Endothelial cell of umbilical vein (primary cell): ENCODE measurements around the gene CAMSAP1. TPM values are rescaled to one million over a fixed set of nuclear protein-coding genes. Genes with fewer than 3 reads are reported as not detected.

ENCODE experiments used
- BruUV-seq: library from RNA; stranded (reverse); fragments of 400-500 nt; replicated peaks from 2 replicates; lab custom pipeline; 2021; lab: Mats Ljungman, UMichigan
- CTCF ChIA-PET: fragments of 300-600, 350-600 bp; sonication (Branson Sonifier 250); formaldehyde crosslinking; loops from one replicate; lab custom pipeline; 2021; ENCODE audit warnings: antibody characterized with exemption, inconsistent platforms; lab: Charles Lee
- POLR2A ChIA-PET: fragments of 300-600, 350-600 bp; sonication (Branson Sonifier 250); formaldehyde crosslinking; loops from one replicate; lab custom pipeline; 2021; ENCODE audit warnings: antibody characterized with exemption, inconsistent platforms; lab: Charles Lee
- DNase-seq: peaks from one replicate; pipeline ENCODE4 v3.0.0-alpha.2; 2011; ENCODE audit warnings: low read depth, low spot score
- FAIRE-seq: peaks from 2 replicates; lab custom pipeline; 2011; peaks lifted over from hg19 to GRCh38; lab: Jason Lieb, UNC
- H2AFZ ChIP-seq: 2 replicates; pipeline ENCODE4 v1.6.0; 2012; ENCODE audit warnings: low read depth, low read length, control low read depth, inconsistent platforms
- H3K27ac ChIP-seq: 2 replicates; pipeline ENCODE4 v1.5.1; 2011; ENCODE audit warnings: low read depth, mild to moderate bottlenecking, control low read depth, low read length, moderate library complexity; ENCODE audit not compliant: insufficient read depth
- H3K27me3 ChIP-seq, 2 experiments: 2 replicates each; pipeline versions ENCODE4 v1.6.0 to v1.6.1; 2011; ENCODE audit warnings: low read length in 2 of 2, mixed read lengths in 1 of 2; ENCODE audit not compliant: control insufficient read depth in 2 of 2, insufficient read depth in 2 of 2
- H3K36me3 ChIP-seq, 2 experiments: 2 replicates in 1 of 2; 3 replicates in 1 of 2; pipeline ENCODE4 v1.5.1; 2011; ENCODE audit warnings: low read length in 2 of 2, mild to moderate bottlenecking in 1 of 2, moderate library complexity in 1 of 2; ENCODE audit not compliant: control insufficient read depth in 2 of 2, insufficient read depth in 2 of 2; ENCODE audit errors: extremely low read depth in 1 of 2
- H3K4me1 ChIP-seq: 3 replicates; pipeline ENCODE4 v1.5.1; 2011; ENCODE audit warnings: mild to moderate bottlenecking, low read length; ENCODE audit not compliant: control insufficient read depth, insufficient read depth; ENCODE audit errors: extremely low read depth
- H3K4me2 ChIP-seq: 2 replicates; pipeline ENCODE4 v1.6.1; 2011; ENCODE audit warnings: low read length, control low read depth, mixed read lengths; ENCODE audit not compliant: insufficient read depth
- H3K4me3 ChIP-seq, 3 experiments: fragments of 200-600 bp in 1 of 3; sonication (generic), shearing (Covaris generic) in 1 of 3; replicated peaks in 1 of 3; 2 replicates each; pipeline ENCODE4 v1.5.1; 2011 to 2016; ENCODE audit warnings: control low read depth in 3 of 3, low read length in 3 of 3, mild to moderate bottlenecking in 2 of 3, inconsistent platforms in 1 of 3, low read depth in 1 of 3, moderate library complexity in 1 of 3; ENCODE audit not compliant: insufficient read depth in 1 of 3
- H3K79me2 ChIP-seq: 2 replicates; pipeline ENCODE4 v1.6.0; 2012; ENCODE audit warnings: low read length, inconsistent platforms; ENCODE audit not compliant: control insufficient read depth, insufficient read depth
- H3K9ac ChIP-seq: replicated peaks from 2 replicates; pipeline ENCODE3; 2011; ENCODE audit warnings: low read length, control low read depth; ENCODE audit not compliant: insufficient read depth; ENCODE audit errors: extremely low read depth
- H3K9me1 ChIP-seq: replicated peaks from 3 replicates; pipeline ENCODE4 v1.6.0; 2011; ENCODE audit warnings: mild to moderate bottlenecking, low read length; ENCODE audit not compliant: control insufficient read depth, insufficient read depth; ENCODE audit errors: extremely low read depth
- H3K9me3 ChIP-seq: replicated peaks from 2 replicates; pipeline ENCODE4 v1.5.1; 2012; ENCODE audit warnings: low read length, inconsistent platforms; ENCODE audit not compliant: control insufficient read depth, insufficient read depth
- H4K20me1 ChIP-seq: replicated peaks from 2 replicates; pipeline ENCODE3; 2011; ENCODE audit warnings: mild to moderate bottlenecking, low read length; ENCODE audit not compliant: control insufficient read depth, insufficient read depth; ENCODE audit errors: extremely low read depth
- EZH2 ChIP-seq: IDR thresholded peaks from 2 replicates; pipeline ENCODE4 v1.6.1; 2012; ENCODE audit warnings: borderline replicate concordance, low read depth, mild to moderate bottlenecking, moderate library complexity, low read length, inconsistent platforms; ENCODE audit not compliant: severe bottlenecking
- FOS ChIP-seq: IDR thresholded peaks from 2 replicates; pipeline ENCODE4 v1.6.1; 2011; ENCODE audit warnings: mild to moderate bottlenecking, low read length, moderate library complexity, borderline replicate concordance; ENCODE audit not compliant: insufficient read depth
- GATA2 ChIP-seq: IDR thresholded peaks from 2 replicates; pipeline ENCODE4 v1.7.0; 2011; ENCODE audit warnings: low read depth, mild to moderate bottlenecking, moderate library complexity, mixed read lengths, low read length; ENCODE audit not compliant: insufficient read length, insufficient read depth
- JUN ChIP-seq: IDR thresholded peaks from 2 replicates; pipeline ENCODE4 v1.6.1; 2011; ENCODE audit warnings: borderline replicate concordance, low read depth; ENCODE audit not compliant: insufficient read length, insufficient read depth
- MYC ChIP-seq: IDR thresholded peaks from one replicate; pipeline ENCODE4 v1.6.1; 2011; ENCODE audit warnings: mild to moderate bottlenecking, low read depth, low read length
- POLR2A ChIP-seq: IDR thresholded peaks from 2 replicates; pipeline ENCODE4 v1.6.1; 2012; ENCODE audit warnings: low read depth, mild to moderate bottlenecking, control low read depth, low read length
- POLR2AphosphoS5 ChIP-seq: IDR thresholded peaks from 2 replicates; pipeline ENCODE4 v1.6.1; 2012; ENCODE audit warnings: low read depth, mild to moderate bottlenecking, control low read depth, low read length, moderate library complexity; ENCODE audit not compliant: insufficient read depth
- dilution Hi-C: fragments of 300-500 bp; cut with MboI; formaldehyde crosslinking; loops from one replicate; pipeline ENCODE4 v1.15.0; 2019; ENCODE audit warnings: low sequenced_read_pairs; ENCODE audit not compliant: extremely low pct_ligation_motif_present
- intact Hi-C: fragments of 100-400 bp; cut with micrococcal nuclease; formaldehyde crosslinking; loops from one replicate; pipeline ENCODE4 v1.10.0; 2022
- polyA plus RNA-seq, 4 experiments: library from polyadenylated mRNA; depleted of rRNA in 3 of 4; stranded (reverse) in 3 of 4; unstranded in 1 of 4; fragments of >200 nt; gene quantifications; 2 replicates each; pipeline versions ENCODE4 v1.2.1 to v1.2.3, GENCODE V29; 2011 to 2012; ENCODE audit warnings: missing spikeins in 1 of 4
- total RNA-seq: library from RNA; stranded (reverse); gene quantifications from 2 replicates; pipeline ENCODE4 v1.2.3, GENCODE V29; 2021
- TF ChIP-seq, protein P1 (sequence below): IDR thresholded peaks from 2 replicates; pipeline ENCODE4 v1.6.1; 2011; ENCODE audit not compliant: insufficient read depth, insufficient read length
- TF ChIP-seq, protein P2 (sequence below), 2 donors: IDR thresholded peaks; 1 replicate in 1 of 2; 2 replicates in 1 of 2; pipeline ENCODE4 v1.5.1; 2011; ENCODE audit warnings: low read length in 2 of 2, mild to moderate bottlenecking in 2 of 2, moderate library complexity in 2 of 2, control low read depth in 1 of 2, inconsistent platforms in 1 of 2, low read depth in 1 of 2; ENCODE audit not compliant: insufficient read depth in 1 of 2; ENCODE audit errors: extremely low read depth in 1 of 2

Gene CAMSAP1
- total and polyA plus RNA-seq, 2 donors (not counting 3 experiments of a cell fraction or from before 2014, with no cell fraction given): 8.1 to 25.5 TPM

DNA sequence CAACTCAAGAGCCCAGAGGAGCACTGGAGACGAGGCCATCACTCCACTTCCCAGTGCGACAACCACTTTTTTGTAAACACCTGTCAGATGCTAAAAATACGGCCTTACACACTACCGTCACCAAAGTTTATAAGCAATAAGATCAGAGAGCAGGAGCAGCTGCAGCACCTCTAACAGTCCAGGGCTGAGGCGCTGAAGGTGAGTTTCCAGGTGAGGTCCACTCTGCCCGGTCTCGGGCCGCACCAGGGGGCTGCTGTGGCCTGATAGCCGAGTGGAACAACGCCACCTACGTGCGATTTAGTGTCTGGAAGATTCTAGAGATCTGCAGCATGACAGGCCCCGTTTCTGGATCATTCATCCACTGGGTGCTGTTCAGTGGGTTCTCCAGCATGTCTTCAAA is 25.8 kb upstream of the CAMSAP1 start:
- POLR2A ChIA-PET: no interaction called here
- DNase-seq: no peak
- no TSS peak for BruUV-seq
- TF ChIP-seq, protein P1, sequence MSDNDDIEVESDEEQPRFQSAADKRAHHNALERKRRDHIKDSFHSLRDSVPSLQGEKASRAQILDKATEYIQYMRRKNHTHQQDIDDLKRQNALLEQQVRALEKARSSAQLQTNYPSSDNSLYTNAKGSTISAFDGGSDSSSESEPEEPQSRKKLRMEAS: no peak
- TF ChIP-seq EZH2: no peak
- no peak for TF ChIP-seq MYC
- no peak for TF ChIP-seq POLR2AphosphoS5
- H3K9ac ChIP-seq: no peak overlapping the region
- no peaks in the 10 kb centered on the region for H3K9me3 ChIP-seq
- H2AFZ ChIP-seq: no peak overlapping the region
- no peaks in the 10 kb centered on the region for H3K27me3 ChIP-seq
- H3K79me2 ChIP-seq: no peaks in the 10 kb centered on the region
- peaks cover 0 to 20% of the 10 kb centered on the region in 2 experiments for H3K36me3 ChIP-seq
- no peaks in the 10 kb centered on the region for H4K20me1 ChIP-seq
- FAIRE-seq: no peak
- CTCF ChIA-PET: no interaction called here
- H3K9me1 ChIP-seq: no peaks in the 10 kb centered on the region
- intact Hi-C loops (no loop called here), dilution Hi-C loops (no loop called here)
- H3K27ac ChIP-seq: no peak overlapping the region
- H3K4me3 ChIP-seq: no peak overlapping the region
- H3K4me2 ChIP-seq: no peak overlapping the region
- no peaks in the 10 kb centered on the region for H3K4me1 ChIP-seq

DNA sequence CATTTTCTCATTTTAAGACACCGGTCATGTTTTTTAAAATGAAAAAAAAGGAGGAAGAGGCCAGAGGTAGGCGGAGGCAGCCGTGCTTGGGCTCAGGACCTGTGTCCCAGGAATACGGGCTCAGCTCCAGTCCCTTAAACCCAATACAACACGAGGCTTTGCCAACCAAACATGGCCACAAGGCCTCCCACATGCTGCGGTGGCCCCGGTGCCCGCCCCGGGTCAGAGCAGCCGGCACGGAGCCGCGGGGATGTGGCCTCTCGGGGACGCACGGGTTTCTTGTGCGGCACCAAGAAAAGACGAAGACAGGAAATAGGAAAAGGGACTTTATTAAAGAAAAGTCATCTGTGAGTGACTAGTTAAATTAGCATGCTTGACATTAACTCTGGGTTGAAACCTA is 25.3 kb upstream of the CAMSAP1 start:
- DNase-seq (no peak), FAIRE-seq (no peak)
- H3K27ac ChIP-seq: no peak overlapping the region
- H3K9me3 ChIP-seq: no peaks in the 10 kb centered on the region
- no peak overlapping the region for H3K4me3 ChIP-seq
- POLR2A ChIA-PET: no interaction called here
- no peaks in the 10 kb centered on the region for H3K79me2 ChIP-seq
- no peak overlapping the region for H3K9ac ChIP-seq
- intact Hi-C loops (no loop called here), dilution Hi-C loops (no loop called here)
- no peaks in the 10 kb centered on the region for H3K4me1 ChIP-seq
- peaks cover 0 to 15% of the 10 kb centered on the region in 2 experiments for H3K36me3 ChIP-seq
- BruUV-seq: no TSS peak
- CTCF ChIA-PET: no interaction called here
- H4K20me1 ChIP-seq: no peaks in the 10 kb centered on the region
- H3K4me2 ChIP-seq: no peak overlapping the region
- H3K27me3 ChIP-seq: no peaks in the 10 kb centered on the region
- TF ChIP-seq FOS (no peak), MYC (no peak), GATA2 (no peak), JUN (no peak), POLR2AphosphoS5 (no peak), POLR2A (no peak), EZH2 (no peak)
- TF ChIP-seq, protein P2, sequence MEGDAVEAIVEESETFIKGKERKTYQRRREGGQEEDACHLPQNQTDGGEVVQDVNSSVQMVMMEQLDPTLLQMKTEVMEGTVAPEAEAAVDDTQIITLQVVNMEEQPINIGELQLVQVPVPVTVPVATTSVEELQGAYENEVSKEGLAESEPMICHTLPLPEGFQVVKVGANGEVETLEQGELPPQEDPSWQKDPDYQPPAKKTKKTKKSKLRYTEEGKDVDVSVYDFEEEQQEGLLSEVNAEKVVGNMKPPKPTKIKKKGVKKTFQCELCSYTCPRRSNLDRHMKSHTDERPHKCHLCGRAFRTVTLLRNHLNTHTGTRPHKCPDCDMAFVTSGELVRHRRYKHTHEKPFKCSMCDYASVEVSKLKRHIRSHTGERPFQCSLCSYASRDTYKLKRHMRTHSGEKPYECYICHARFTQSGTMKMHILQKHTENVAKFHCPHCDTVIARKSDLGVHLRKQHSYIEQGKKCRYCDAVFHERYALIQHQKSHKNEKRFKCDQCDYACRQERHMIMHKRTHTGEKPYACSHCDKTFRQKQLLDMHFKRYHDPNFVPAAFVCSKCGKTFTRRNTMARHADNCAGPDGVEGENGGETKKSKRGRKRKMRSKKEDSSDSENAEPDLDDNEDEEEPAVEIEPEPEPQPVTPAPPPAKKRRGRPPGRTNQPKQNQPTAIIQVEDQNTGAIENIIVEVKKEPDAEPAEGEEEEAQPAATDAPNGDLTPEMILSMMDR (IDR thresholded peaks at IDR 0.05; ENCODE audit: extremely low read depth in 1 of 2, insufficient read depth in 1 of 2, low read depth in 1 of 2, low read length in 2 of 2): no peak
- TF ChIP-seq, protein P1: no peak
- H2AFZ ChIP-seq: no peak overlapping the region
- H3K9me1 ChIP-seq: no peaks in the 10 kb centered on the region
